ENCODE results near the gene TROAP. TPM values are rescaled to one million over a fixed set of nuclear protein-coding genes. Genes with fewer than 3 reads are reported as not detected.

Gene TROAP
- total RNA-seq, 3 donors from 2014 or later = 11.6 to 16.8 (median 13.7) TPM

DNA sequence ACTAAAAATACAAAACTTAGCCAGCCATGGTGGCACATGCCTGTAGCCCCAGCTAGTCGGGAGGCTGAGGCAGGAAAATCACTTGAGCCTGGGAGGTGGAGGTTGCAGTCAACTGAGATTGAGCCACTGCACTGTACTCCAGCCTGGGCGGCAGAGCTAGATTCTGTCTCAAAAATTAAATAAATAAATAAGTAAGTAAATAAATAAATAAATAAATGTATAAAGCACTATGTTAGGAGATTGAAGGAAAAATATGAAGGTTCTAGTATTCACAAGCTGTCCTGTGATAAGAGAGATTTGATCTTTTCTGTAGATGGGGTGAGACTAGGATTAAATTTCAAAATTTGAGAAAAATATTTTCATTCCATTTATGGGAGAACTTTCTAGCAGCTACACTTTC, 29.3 kb downstream of the TROAP start:
- DNase-seq (no peak), ATAC-seq (no peak)
- H3K27me3 Mint-ChIP-seq (ENCODE audit: low read depth) = peaks cover 50% of the 10 kb centered on the region
- H3K9me3 Mint-ChIP-seq = no peaks in the 10 kb centered on the region
- H3K4me3 Mint-ChIP-seq = no peak overlapping the region
- no peaks in the 10 kb centered on the region for H3K36me3 Mint-ChIP-seq (ENCODE audit: insufficient read depth)
- peaks cover 1% of the 10 kb centered on the region for H3K4me1 Mint-ChIP-seq (ENCODE audit: low read depth)

DNA sequence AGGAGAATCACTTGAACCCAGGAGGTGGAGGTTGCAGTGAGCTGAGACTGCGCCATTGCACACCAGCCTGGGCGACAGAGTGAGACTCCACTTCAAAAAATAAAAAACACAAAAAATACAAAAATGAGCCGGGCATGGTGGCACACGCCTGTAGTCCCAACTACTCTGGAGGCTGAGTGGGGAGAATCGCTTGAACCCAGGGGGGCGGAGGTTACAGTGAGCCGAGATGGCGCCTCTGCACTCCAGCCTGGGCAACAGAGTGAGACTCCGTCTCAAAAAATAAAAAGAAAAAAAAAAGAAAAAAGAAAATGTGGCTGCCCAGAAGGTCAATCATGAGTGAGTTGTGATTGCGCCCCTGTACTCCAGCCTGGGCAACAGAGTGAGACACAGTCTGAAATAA, 32.9 kb downstream of the TROAP start:
- Mint-ChIP-seq H3K4me3 (no peak overlapping the region), H3K27me3 (ENCODE audit: low read depth) (peaks cover 31% of the 10 kb centered on the region), H3K4me1 (ENCODE audit: low read depth) (peaks cover 2% of the 10 kb centered on the region), H3K9me3 (no peaks in the 10 kb centered on the region), H3K36me3 (ENCODE audit: insufficient read depth) (no peaks in the 10 kb centered on the region)
- no peak for DNase-seq
- ATAC-seq = no peak

DNA sequence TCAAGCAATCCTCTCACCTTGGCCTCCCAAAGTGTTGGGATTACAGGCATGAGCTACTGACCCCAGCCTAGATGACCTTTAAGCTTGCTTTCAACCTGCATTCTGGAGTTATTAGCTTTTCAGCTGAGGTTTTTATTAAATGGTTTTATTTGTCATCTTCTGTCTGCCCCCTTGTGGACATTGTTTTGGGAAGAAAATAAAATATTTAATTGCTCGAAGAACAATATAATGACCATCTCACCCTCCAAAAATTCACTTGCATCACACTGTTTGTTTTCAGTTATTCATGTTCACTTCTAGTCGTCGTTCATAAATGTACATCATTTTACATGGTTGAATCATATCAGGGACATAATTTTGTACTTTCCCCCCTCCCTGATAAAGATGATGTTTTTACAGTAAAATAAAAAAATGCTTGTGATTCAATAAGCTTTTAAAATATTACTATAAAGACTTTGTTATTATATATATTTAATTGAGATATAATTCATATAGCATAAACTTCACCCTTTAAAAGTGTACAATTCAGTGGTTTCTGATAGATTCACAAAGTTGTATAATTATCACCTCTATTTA, 34.1 kb downstream of the TROAP start:
- no peak overlapping the region for H3K4me3 Mint-ChIP-seq

DNA sequence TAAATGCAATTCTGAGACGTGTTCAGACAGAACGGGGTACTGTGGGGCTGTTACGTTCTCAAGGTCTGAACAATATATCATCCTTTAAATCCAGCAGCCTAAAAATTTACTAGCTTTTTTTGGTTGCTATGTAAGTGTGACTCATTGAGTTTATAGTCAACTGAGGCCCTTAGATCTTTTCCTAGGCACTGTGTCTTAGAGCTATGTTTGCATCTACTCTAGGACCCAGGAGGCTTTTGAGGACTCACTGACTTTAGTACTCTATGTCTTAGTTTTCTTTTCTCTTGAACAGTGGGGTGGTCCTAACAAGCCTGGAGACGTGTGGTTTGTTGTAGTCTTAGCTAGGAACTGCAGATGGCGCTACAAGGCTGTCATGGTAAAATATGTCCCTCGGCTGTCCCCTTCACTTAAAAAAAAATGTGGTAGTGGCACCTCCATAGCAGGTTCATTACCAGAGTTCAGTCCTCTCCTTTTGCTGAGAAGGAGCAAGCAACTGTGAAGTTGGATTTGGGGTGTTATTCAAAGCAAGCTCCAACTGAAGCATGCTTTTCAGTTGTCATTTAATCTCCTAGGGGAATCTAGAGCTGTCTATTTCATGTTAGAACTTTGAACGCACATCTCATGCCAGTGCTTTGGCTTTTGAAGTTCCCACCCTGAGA, 35.6 kb downstream of the TROAP start:
- peaks cover 19% of the 10 kb centered on the region for H3K27me3 Mint-ChIP-seq (ENCODE audit: low read depth)
- no peaks in the 10 kb centered on the region for H3K9me3 Mint-ChIP-seq
- no peak overlapping the region for H3K4me3 Mint-ChIP-seq
- peak; percentile 82 to 93 for ATAC-seq
- no peaks in the 10 kb centered on the region for H3K36me3 Mint-ChIP-seq (ENCODE audit: insufficient read depth)
- DNase-seq = no peak
- H3K4me1 Mint-ChIP-seq (ENCODE audit: low read depth) = peaks cover 2% of the 10 kb centered on the region

More for the DNA sequence above, 34.1 kb downstream of the TROAP start:
- Mint-ChIP-seq H3K36me3 (ENCODE audit: insufficient read depth) (no peaks in the 10 kb centered on the region), H3K9me3 (no peaks in the 10 kb centered on the region), H3K4me1 (ENCODE audit: low read depth) (peaks cover 2% of the 10 kb centered on the region), H3K27me3 (ENCODE audit: low read depth) (peaks cover 28% of the 10 kb centered on the region)
- no peak for ATAC-seq
- DNase-seq = no peak

DNA sequence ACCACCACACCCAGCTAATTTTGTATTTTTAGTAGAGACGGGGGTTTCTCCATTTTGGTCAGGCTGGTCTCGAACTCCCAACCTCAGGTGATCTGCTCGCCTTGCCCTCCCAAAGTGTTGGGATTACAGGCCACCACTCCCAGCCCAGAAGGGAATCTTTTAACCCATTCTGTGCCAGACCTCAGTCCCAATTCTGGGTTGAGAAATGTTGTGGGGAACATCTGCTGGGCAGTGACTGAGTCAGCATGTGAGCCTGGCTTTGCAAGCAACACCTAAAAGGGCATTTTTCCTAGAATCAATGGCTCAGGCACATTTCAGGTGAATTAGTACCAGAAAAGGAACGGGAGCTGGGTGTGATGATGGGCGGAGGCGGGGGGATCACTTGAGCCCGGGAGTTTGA, 36.6 kb downstream of the TROAP start:
- DNase-seq (no peak), ATAC-seq (no peak)
- Mint-ChIP-seq H3K4me3 (no peak overlapping the region), H3K9me3 (no peaks in the 10 kb centered on the region), H3K4me1 (ENCODE audit: low read depth) (peaks cover 2% of the 10 kb centered on the region), H3K36me3 (ENCODE audit: insufficient read depth) (no peaks in the 10 kb centered on the region), H3K27me3 (ENCODE audit: low read depth) (peaks cover 15% of the 10 kb centered on the region)

DNA sequence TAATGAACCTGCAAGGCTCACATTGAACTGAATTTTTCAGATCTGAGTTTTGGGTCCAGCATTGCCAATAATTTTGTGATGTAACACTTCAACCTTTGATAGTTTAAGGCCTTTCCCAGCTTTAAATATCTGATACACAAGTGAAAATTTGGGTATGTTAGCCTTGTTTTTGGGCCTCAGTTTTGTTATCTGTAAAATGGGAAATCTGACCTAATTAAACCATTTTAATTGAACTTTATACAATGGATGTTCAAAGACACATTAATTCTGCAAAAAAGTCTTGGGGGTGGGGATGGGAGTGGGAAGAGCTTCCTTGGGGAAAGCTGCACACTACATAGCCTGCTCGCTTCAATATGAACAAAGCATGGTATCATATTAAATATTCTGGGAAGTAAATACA, 39.0 kb downstream of the TROAP start:
- no peaks in the 10 kb centered on the region for H3K36me3 Mint-ChIP-seq (ENCODE audit: insufficient read depth)
- H3K9me3 Mint-ChIP-seq = no peaks in the 10 kb centered on the region
- ATAC-seq (no peak), DNase-seq (no peak)
- peaks cover 6% of the 10 kb centered on the region for H3K4me1 Mint-ChIP-seq (ENCODE audit: low read depth)
- H3K27me3 Mint-ChIP-seq (ENCODE audit: low read depth) = peaks cover 10% of the 10 kb centered on the region
- H3K4me3 Mint-ChIP-seq = no peak overlapping the region

DNA sequence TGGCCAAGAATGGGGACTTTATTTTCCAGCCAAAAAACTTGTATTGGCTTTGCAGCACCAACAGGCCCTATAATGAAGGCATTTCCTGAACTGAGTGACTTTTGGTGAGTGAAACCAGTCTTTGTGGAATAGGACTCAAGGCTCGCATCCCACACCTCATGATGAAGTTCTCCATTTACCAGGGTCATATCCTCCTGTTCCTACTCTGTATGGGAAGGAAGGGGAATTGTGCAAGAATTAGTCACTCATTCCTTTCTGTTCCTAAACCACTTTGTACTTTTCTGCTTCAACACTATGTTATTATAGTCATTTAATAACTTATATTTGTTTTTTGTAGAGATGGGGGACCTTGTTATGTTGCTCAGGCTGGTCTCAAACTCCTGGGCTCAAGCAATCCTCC, 41.9 kb downstream of the TROAP start:
- H3K9me3 Mint-ChIP-seq = no peaks in the 10 kb centered on the region
- DNase-seq (no peak), ATAC-seq (no peak)
- no peak overlapping the region for H3K4me3 Mint-ChIP-seq
- H3K27me3 Mint-ChIP-seq (ENCODE audit: low read depth) = peaks cover 8% of the 10 kb centered on the region
- H3K4me1 Mint-ChIP-seq (ENCODE audit: low read depth) = peaks cover 22% of the 10 kb centered on the region
- no peaks in the 10 kb centered on the region for H3K36me3 Mint-ChIP-seq (ENCODE audit: insufficient read depth)

DNA sequence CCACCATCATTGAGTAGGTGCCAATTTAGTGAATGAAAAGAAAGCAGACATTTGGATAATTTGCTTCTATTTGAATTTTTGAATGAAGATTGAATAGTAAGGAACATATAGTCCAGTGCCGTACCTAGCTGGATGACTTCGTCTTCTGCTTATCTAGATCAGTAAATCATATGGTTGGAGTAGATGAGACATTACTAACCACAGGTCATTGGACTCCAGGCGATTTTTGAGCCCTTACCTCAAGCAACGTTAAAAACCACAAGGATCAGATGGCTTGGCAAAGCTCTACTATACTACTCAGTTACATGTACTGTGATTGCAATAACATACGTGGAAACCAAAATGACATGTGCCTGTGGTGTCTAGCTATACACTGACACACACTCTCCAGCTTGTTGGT, 42.5 kb downstream of the TROAP start:
- H3K9me3 Mint-ChIP-seq = no peaks in the 10 kb centered on the region
- H3K4me1 Mint-ChIP-seq (ENCODE audit: low read depth) = peaks cover 23% of the 10 kb centered on the region
- ATAC-seq (no peak), DNase-seq (no peak)
- no peaks in the 10 kb centered on the region for H3K36me3 Mint-ChIP-seq (ENCODE audit: insufficient read depth)
- H3K27me3 Mint-ChIP-seq (ENCODE audit: low read depth) = peaks cover 8% of the 10 kb centered on the region
- H3K4me3 Mint-ChIP-seq = peak overlapping the region; percentile 37

DNA sequence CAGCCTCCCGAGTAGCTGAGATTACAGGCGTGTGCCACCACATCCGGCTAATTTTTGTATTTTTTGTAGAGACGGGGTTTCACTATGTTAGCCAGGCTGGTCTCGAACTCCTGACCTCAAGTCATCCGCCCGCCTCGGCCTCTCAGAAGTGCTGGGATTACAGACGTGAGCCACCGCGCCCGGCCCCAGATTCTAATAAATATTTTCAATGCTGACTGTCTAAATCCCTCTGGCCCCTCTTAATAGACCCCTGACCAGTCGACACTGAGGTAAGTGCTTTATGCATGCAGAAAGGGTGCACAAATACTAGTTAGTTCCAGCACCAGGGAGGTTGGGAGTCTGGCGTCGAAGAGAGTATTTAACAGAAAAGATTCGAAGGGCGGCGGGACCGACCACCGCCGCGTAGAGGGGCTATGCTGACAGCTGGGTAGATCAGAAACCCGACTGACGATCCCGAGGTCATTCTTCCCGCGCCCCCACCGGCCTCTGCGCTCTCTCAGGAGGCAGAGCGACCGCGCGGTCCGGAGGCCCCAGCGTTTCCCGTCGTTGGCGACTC, 43.1 kb downstream of the TROAP start:
- Mint-ChIP-seq H3K4me1 (ENCODE audit: low read depth) (peaks cover 25% of the 10 kb centered on the region), H3K27me3 (ENCODE audit: low read depth) (peaks cover 3% of the 10 kb centered on the region), H3K9me3 (no peaks in the 10 kb centered on the region), H3K4me3 (peak overlapping the region; percentile 96), H3K36me3 (ENCODE audit: insufficient read depth) (peaks cover 1% of the 10 kb centered on the region)
- no peak for DNase-seq
- peak; percentile 6 to 14 for ATAC-seq

DNA sequence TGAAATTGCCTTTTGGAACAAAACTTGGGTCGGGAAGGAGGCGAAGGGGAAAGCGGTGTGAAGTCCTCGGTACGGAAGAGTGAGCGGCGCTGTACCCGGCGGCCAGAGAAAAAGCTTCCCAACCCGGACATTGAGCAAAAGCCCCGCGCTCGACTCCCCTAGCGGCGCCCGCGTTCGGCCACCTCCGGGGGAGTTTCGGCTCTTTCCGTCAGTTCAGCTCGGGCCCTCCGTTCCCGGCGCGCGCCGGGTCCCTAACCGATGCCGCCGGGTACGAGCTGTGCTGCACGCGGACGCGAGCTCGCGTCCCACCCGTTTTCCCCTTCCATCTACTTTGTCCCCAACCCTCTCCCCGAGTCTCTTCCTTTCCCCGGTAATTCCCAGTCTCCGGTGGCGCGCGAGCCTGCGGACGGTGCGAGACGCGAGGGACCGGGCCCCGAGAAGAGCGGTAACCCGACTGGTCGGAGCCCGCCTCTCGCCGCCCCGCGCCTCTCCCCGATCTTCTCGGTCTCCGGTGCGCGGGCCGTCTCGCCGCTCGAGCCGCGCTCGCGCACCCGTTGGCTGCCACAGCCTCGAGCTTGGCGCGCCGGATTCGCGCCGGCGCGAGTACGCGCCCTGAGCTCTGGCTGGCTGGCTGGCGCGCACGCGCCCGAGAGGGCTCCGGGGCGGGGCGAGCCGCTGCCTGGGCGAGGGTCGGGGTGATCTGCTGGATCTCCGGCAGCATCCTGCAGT, 43.8 kb downstream of the TROAP start:
- peaks cover 1% of the 10 kb centered on the region for H3K36me3 Mint-ChIP-seq (ENCODE audit: insufficient read depth)
- peak; percentile 89 to 90 for ATAC-seq
- H3K9me3 Mint-ChIP-seq = no peaks in the 10 kb centered on the region
- peaks cover 28% of the 10 kb centered on the region for H3K4me1 Mint-ChIP-seq (ENCODE audit: low read depth)
- no peaks in the 10 kb centered on the region for H3K27me3 Mint-ChIP-seq (ENCODE audit: low read depth)
- peak overlapping the region; percentile 96 for H3K4me3 Mint-ChIP-seq
- peak; percentile 77 for DNase-seq

DNA sequence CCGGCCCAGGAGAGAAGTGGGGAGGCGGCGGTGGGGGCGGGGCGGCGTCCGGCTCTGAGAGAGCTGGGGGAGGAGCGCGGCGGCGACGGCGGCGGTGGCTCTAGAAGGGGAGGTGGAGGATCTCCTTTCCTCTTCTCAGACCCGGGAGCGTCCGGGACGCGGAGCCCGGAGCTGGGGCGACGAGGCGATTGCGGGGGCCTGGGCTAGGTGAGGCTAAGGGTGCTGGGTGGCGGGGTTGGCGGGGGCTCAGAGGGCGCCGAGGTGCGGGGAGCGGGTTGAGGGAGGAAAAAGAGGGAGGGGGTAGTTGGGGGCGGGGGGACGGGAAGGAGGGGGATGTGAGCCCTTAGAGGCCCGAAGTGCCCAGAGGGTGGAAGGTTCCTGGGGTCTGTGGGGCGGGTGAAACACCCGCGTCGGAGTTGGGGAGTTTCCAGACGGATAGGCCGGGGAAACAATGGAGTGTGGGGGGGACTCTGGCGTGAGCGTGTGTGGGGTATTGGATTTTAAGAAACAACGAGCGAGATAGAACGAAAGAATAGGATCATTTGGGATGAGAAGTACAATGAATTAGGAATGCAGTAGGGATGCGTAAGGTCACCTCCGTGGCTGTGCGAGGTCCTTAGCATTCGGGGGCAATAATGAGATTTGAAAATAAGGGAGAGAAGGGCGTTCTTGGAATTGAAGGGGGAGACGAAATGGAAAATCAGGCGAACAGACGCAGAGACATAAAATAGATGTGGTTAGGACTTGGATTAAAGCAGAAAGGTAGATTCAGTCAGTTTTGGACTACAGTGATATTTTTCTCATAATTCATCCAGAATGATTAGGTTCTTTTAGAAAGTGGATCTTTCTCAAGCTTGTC, 44.6 kb downstream of the TROAP start, which contains the start of gene SPATS2:
Gene SPATS2, plus strand, starts transcription at position 82 of the 859 bp plus-strand sequence. CDS start 93,551 bp downstream, outside the sequence.
- Mint-ChIP-seq H3K36me3 (ENCODE audit: insufficient read depth) (peaks cover 2% of the 10 kb centered on the region), H3K4me1 (ENCODE audit: low read depth) (peaks cover 28% of the 10 kb centered on the region), H3K27me3 (ENCODE audit: low read depth) (no peaks in the 10 kb centered on the region), H3K4me3 (peak within 1 kb of the TSS; percentile 96), H3K9me3 (no peaks in the 10 kb centered on the region)
- DNase-seq (no peak), ATAC-seq (peak in 1 of 2 donors; percentile 2)

DNA sequence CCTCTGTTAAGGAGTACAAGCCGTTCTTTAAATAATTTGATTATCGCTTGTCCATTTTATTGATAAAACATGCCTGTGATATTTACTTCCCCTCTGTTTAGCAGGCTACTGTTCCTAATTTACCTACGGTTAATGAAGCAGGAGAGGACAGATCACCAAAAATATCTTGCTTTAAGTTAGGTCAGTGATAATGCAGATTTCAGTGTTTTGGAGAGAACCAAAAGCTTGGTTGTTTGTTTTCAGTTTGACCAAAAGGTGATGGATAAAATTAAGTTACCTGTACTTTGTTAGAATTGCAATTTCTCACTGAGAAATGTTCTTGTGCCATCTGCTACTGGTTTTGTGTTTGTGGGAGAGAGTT, 45.2 kb downstream of the TROAP start:
- Mint-ChIP-seq H3K4me3 (peak overlapping the region; percentile 96), H3K27me3 (ENCODE audit: low read depth) (no peaks in the 10 kb centered on the region), H3K36me3 (ENCODE audit: insufficient read depth) (peaks cover 3% of the 10 kb centered on the region), H3K4me1 (ENCODE audit: low read depth) (peaks cover 28% of the 10 kb centered on the region), H3K9me3 (no peaks in the 10 kb centered on the region)
- no peak for DNase-seq
- no peak for ATAC-seq

DNA sequence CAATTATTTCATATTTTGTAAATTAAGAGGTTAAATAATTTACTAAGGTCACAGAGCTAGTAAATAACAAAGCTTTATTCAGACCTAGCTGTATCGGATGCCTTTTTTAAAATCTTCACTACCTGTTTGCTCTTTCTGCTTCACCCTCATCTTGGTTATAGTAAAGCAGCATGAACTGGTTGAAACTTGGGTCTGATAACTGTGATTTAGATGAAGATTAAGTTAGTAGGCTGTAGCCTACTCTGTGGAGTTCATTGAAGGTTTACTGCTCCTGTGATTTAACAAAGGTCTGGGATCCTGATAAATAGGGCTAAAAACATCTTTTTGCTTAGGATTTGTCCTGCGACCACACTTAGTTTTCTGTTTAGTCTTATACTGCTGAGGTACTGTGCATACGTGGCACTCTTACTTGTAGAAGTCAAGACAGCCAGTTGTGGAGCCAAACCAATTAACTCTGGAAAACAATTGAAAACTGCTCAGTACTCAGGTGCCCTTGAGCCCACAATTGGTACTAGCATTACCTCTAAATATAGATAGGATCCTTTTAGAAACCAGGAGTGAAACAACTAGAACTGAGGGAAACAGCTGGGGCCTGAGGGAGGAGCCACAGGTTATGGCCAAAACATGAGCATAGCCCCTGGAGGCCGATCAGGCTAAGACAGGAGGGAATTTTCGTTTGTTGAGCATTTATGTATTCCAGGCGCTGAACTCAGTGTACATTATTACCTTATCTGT, 46.5 kb downstream of the TROAP start:
- Mint-ChIP-seq H3K4me3 (no peak overlapping the region), H3K9me3 (no peaks in the 10 kb centered on the region), H3K27me3 (ENCODE audit: low read depth) (no peaks in the 10 kb centered on the region)

More for the DNA sequence above, 46.5 kb downstream of the TROAP start:
- DNase-seq = no peak
- Mint-ChIP-seq H3K4me1 (ENCODE audit: low read depth) (peaks cover 28% of the 10 kb centered on the region), H3K36me3 (ENCODE audit: insufficient read depth) (peaks cover 3% of the 10 kb centered on the region)
- no peak for ATAC-seq
